ENCODE data around the gene HPS4. TPM values are rescaled to one million over a fixed set of nuclear protein-coding genes. Genes with fewer than 3 reads are reported as not detected.

HPS4 gene
- total and polyA plus RNA-seq, 2 of the 8 experiments (the other 6 are each of a cell fraction or from before 2014, with no cell fraction given) = 28.0 to 35.2 TPM

- TF ChIP-seq, protein P1, sequence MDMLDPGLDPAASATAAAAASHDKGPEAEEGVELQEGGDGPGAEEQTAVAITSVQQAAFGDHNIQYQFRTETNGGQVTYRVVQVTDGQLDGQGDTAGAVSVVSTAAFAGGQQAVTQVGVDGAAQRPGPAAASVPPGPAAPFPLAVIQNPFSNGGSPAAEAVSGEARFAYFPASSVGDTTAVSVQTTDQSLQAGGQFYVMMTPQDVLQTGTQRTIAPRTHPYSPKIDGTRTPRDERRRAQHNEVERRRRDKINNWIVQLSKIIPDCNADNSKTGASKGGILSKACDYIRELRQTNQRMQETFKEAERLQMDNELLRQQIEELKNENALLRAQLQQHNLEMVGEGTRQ (IDR thresholded peaks at IDR 0.05; ENCODE audit: low read length) = no peak
- TF ChIP-seq SP1 (IDR thresholded peaks at IDR 0.05; ENCODE audit: low read depth, low read length) = no peak
Observed at GRCh38 chr22:26525946-26526564, 42.5 kb upstream of the HPS4 start (continued).

All from H1 (cell line).